ENCODE measurements around the gene GLTPD2. TPM values are rescaled to one million over a fixed set of nuclear protein-coding genes. Genes with fewer than 3 reads are reported as not detected.
"Not testable (repeated sequence)": the region's sequence is repeated elsewhere in the genome, so short reads cannot be mapped to it uniquely, and the experiment has no call there.

The GLTPD2 gene
- total RNA-seq, 1 donor from 2014 or later: not detected

- no peak for DNase-seq (ENCODE audit: extremely low read depth, low read depth, low spot score)
Measured at GRCh38 chr17:4806777-4807604, 18.2 kb downstream of the GLTPD2 start, which contains the start of gene PLD2. PLD2 (plus strand) TSS chr17:4807152; CDS start chr17:4807773, 621 bp downstream.

- DNase-seq (ENCODE audit: extremely low read depth, low read depth, low spot score): no peak
Measured at GRCh38 chr17:4807605-4808377, 19.0 kb downstream of the GLTPD2 start.

- no peak for DNase-seq (ENCODE audit: extremely low read depth, low read depth, low spot score)
Measured at GRCh38 chr17:4808378-4808767, 19.6 kb downstream of the GLTPD2 start.

GRCh38 chr17:4810696-4811290, 22.0 kb downstream of the GLTPD2 start:
- DNase-seq (ENCODE audit: extremely low read depth, low read depth, low spot score): no peak

- no peak for DNase-seq (ENCODE audit: extremely low read depth, low read depth, low spot score)
Measured at GRCh38 chr17:4811471-4811870, 22.7 kb downstream of the GLTPD2 start.

- no peak for DNase-seq (ENCODE audit: extremely low read depth, low read depth, low spot score)
Measured at GRCh38 chr17:4812690-4813089, 23.9 kb downstream of the GLTPD2 start.

GRCh38 chr17:4815043-4815675, 26.4 kb downstream of the GLTPD2 start:
- no peak for DNase-seq (ENCODE audit: extremely low read depth, low read depth, low spot score)

- DNase-seq (ENCODE audit: extremely low read depth, low read depth, low spot score): no peak
Measured at GRCh38 chr17:4816826-4817225, 28.1 kb downstream of the GLTPD2 start.

- DNase-seq (ENCODE audit: extremely low read depth, low read depth, low spot score): no peak
Measured at GRCh38 chr17:4818276-4818675, 29.5 kb downstream of the GLTPD2 start.

GRCh38 chr17:4822835-4823234, 34.1 kb downstream of the GLTPD2 start:
- no peak for DNase-seq (ENCODE audit: extremely low read depth, low read depth, low spot score)

- DNase-seq (ENCODE audit: extremely low read depth, low read depth, low spot score): no peak
Measured at GRCh38 chr17:4823373-4824089, 34.8 kb downstream of the GLTPD2 start.

- no peak for DNase-seq (ENCODE audit: extremely low read depth, low read depth, low spot score)
Measured at GRCh38 chr17:4827399-4827798, 38.6 kb downstream of the GLTPD2 start.

GRCh38 chr17:4832829-4833177, 44.0 kb downstream of the GLTPD2 start:
- not testable (repeated sequence) for DNase-seq (ENCODE audit: extremely low read depth, low read depth, low spot score)

GRCh38 chr17:4833178-4833940, 44.6 kb downstream of the GLTPD2 start, which contains the start of gene MINK1:
MINK1 (plus strand) TSS chr17:4833340; CDS start chr17:4833584, 244 bp downstream.
- DNase-seq (ENCODE audit: extremely low read depth, low read depth, low spot score): no peak

- no peak for DNase-seq (ENCODE audit: extremely low read depth, low read depth, low spot score)
Measured at GRCh38 chr17:4833941-4834680, 45.3 kb downstream of the GLTPD2 start.

- DNase-seq (ENCODE audit: extremely low read depth, low read depth, low spot score): no peak
Measured at GRCh38 chr17:4834681-4835020, 45.9 kb downstream of the GLTPD2 start.

- no peak for DNase-seq (ENCODE audit: extremely low read depth, low read depth, low spot score)
Measured at GRCh38 chr17:4836221-4836620, 47.5 kb downstream of the GLTPD2 start.

- DNase-seq (ENCODE audit: extremely low read depth, low read depth, low spot score): no peak
Measured at GRCh38 chr17:4837471-4838308, 48.9 kb downstream of the GLTPD2 start.
